IMR-90 (cell line): ENCODE measurements around the gene PEAK3. TPM values are rescaled to one million over a fixed set of nuclear protein-coding genes. Genes with fewer than 3 reads are reported as not detected.

ENCODE experiments used
- ATAC-seq: fragments of 200-7000 bp; cut with Tn5 transposase; 2 replicates; pipeline ENCODE4 v1.9.1; 2020; ENCODE audit warnings: low read depth, mild to moderate bottlenecking, moderate library complexity
- BruUV-seq: library from RNA; stranded (reverse); fragments of 400-500 nt; replicated peaks from 2 replicates; lab custom pipeline; 2021; lab: Mats Ljungman, UMichigan
- CTCF ChIA-PET: fragments of 300-600 bp; formaldehyde crosslinking; extraction: SDS; loops from one replicate; lab custom pipeline; 2021; ENCODE audit warnings: antibody characterized with exemption; lab: Yijun Ruan, JAX
- POLR2A ChIA-PET: fragments of 300-600 bp; sonication (Branson Sonifier 250); formaldehyde crosslinking; loops from one replicate; lab custom pipeline; 2022; ENCODE audit warnings: antibody characterized with exemption; ENCODE audit not compliant: unreplicated experiment; lab: Charles Lee
- DNase-seq: peaks from one replicate; pipeline ENCODE4 v3.0.0; 2013
- H2AFZ ChIP-seq: replicated peaks from 2 replicates; pipeline ENCODE3; 2013; ENCODE audit warnings: low read length, mild to moderate bottlenecking; ENCODE audit not compliant: poor library complexity
- H2AK5ac ChIP-seq: 2 replicates; pipeline ENCODE4 v1.6.1; 2013; ENCODE audit warnings: low read depth, low read length, inconsistent platforms
- H2AK9ac ChIP-seq: replicated peaks from 2 replicates; pipeline ENCODE3; 2013; ENCODE audit warnings: mild to moderate bottlenecking, low read depth, low read length, moderate library complexity; ENCODE audit not compliant: poor library complexity
- H2BK120ac ChIP-seq: 2 replicates; pipeline ENCODE4 v1.6.1; 2013; ENCODE audit warnings: low read depth, low read length, inconsistent platforms
- H2BK15ac ChIP-seq: 3 replicates; pipeline ENCODE4 v1.6.1; 2013; ENCODE audit warnings: low read depth, low read length, inconsistent platforms
- H2BK20ac ChIP-seq: 2 replicates; pipeline ENCODE4 v1.6.1; 2013; ENCODE audit warnings: low read depth, mild to moderate bottlenecking, inconsistent platforms, low read length, moderate library complexity
- H2BK5ac ChIP-seq: 2 replicates; pipeline ENCODE4 v1.6.1; 2013; ENCODE audit warnings: mild to moderate bottlenecking, low read depth, low read length, inconsistent platforms; ENCODE audit not compliant: poor library complexity, severe bottlenecking
- H3K14ac ChIP-seq: replicated peaks from 2 replicates; pipeline ENCODE4 v1.6.1; 2013; ENCODE audit warnings: low read depth, low read length, inconsistent platforms
- H3K18ac ChIP-seq: 2 replicates; pipeline ENCODE4 v1.6.1; 2013; ENCODE audit warnings: low read depth, low read length, control low read depth
- H3K23ac ChIP-seq: 2 replicates; pipeline ENCODE4 v1.6.1; 2013; ENCODE audit warnings: low read depth, low read length, inconsistent platforms
- H3K27ac ChIP-seq: 2 replicates; pipeline ENCODE4 v1.5.1; 2013; ENCODE audit warnings: mild to moderate bottlenecking, control low read depth, low read length; ENCODE audit not compliant: insufficient read depth
- H3K27me3 ChIP-seq: 2 replicates; pipeline ENCODE4 v1.6.1; 2013; ENCODE audit warnings: low read length; ENCODE audit not compliant: control insufficient read depth, insufficient read depth
- H3K36me3 ChIP-seq: 2 replicates; pipeline ENCODE4 v1.6.1; 2013; ENCODE audit warnings: low read length, mixed read lengths; ENCODE audit not compliant: control insufficient read depth, insufficient read depth
- H3K4ac ChIP-seq: 2 replicates; pipeline ENCODE4 v1.6.1; 2013; ENCODE audit warnings: low read depth, low read length, inconsistent platforms
- H3K4me1 ChIP-seq: 2 replicates; pipeline ENCODE4 v1.6.1; 2013; ENCODE audit warnings: low read length, mixed read lengths; ENCODE audit not compliant: control insufficient read depth, insufficient read depth
- H3K4me2 ChIP-seq: 2 replicates; pipeline ENCODE4 v1.6.1; 2013; ENCODE audit warnings: low read depth, mild to moderate bottlenecking, control low read depth, low read length, moderate library complexity
- H3K4me3 ChIP-seq: 2 replicates; pipeline ENCODE4 v1.5.1; 2013; ENCODE audit warnings: low read depth, mild to moderate bottlenecking, control low read depth, low read length, moderate library complexity; ENCODE audit not compliant: insufficient read depth
- H3K56ac ChIP-seq: 2 replicates; pipeline ENCODE4 v1.6.1; 2013; ENCODE audit warnings: low read length, inconsistent platforms; ENCODE audit not compliant: insufficient read depth; ENCODE audit errors: extremely low read depth
- H3K79me1 ChIP-seq, 2 experiments: 2 replicates each; pipeline ENCODE4 v1.6.1; 2013; ENCODE audit warnings: low read length in 2 of 2, inconsistent platforms in 1 of 2, low read depth in 1 of 2
- H3K9ac ChIP-seq: 2 replicates; pipeline ENCODE4 v1.6.1; 2013; ENCODE audit warnings: low read depth, low read length, control low read depth
- H3K9me1 ChIP-seq: 2 replicates; pipeline ENCODE4 v1.6.1; 2013; ENCODE audit warnings: low read length, inconsistent platforms; ENCODE audit not compliant: insufficient read depth
- H3K9me3 ChIP-seq: 2 replicates; pipeline ENCODE4 v1.6.1; 2013; ENCODE audit warnings: low read length; ENCODE audit not compliant: control insufficient read depth, insufficient read depth
- H4K20me1 ChIP-seq: 2 replicates; pipeline ENCODE4 v1.6.1; 2013; ENCODE audit warnings: low read length, inconsistent platforms; ENCODE audit not compliant: insufficient read depth
- H4K5ac ChIP-seq: 2 replicates; pipeline ENCODE4 v1.6.1; 2013; ENCODE audit warnings: mild to moderate bottlenecking, low read depth, low read length, control low read depth
- H4K8ac ChIP-seq, 2 experiments: 2 replicates each; pipeline ENCODE4 v1.6.1; 2013; ENCODE audit warnings: low read depth in 2 of 2, low read length in 2 of 2, control low read depth in 1 of 2, inconsistent platforms in 1 of 2
- H4K91ac ChIP-seq: 2 replicates; pipeline ENCODE4 v1.6.1; 2013; ENCODE audit warnings: low read depth, low read length, inconsistent platforms; ENCODE audit not compliant: insufficient read depth
- POLR2A ChIP-seq: IDR thresholded peaks from 2 replicates; pipeline ENCODE4 v1.6.1; 2012; ENCODE audit warnings: mild to moderate bottlenecking, low read depth, low read length
- WGBS, 2 experiments: methylation state at CpG; one replicate each; pipeline versions ENCODE4 v1.1.5 to v1.1.7; 2013; ENCODE audit warnings: missing lambda C conversion rate in 2 of 2; ENCODE audit not compliant: insufficient read length in 1 of 2; ENCODE audit errors: extremely low coverage in 2 of 2; 5-methylcytosine and 5-hydroxymethylcytosine counted together
- dilution Hi-C: fragments of 300-500 bp; cut with HindIII; formaldehyde crosslinking; loops from one replicate; pipeline ENCODE4 v1.14.3; 2018; ENCODE audit warnings: low sequenced_read_pairs; ENCODE audit not compliant: unreplicated experiment
- in situ Hi-C: fragments of 300-500 bp; cut with MboI; formaldehyde crosslinking; loops from 3 replicates; pipeline ENCODE4 v1.14.3; 2019; ENCODE audit warnings: low sequenced_read_pairs, inconsistent platforms, mixed read lengths
- intact Hi-C: fragments of 100-400 bp; cut with micrococcal nuclease; formaldehyde crosslinking; loops from 2 replicates; pipeline ENCODE4 v1.10.0; 2022
- polyA plus RNA-seq, 3 experiments: library from polyadenylated mRNA; depleted of rRNA; stranded (reverse); fragments of >200 nt; gene quantifications; 2 replicates each; pipeline ENCODE4 v1.2.3, GENCODE V29; 2012; ENCODE audit warnings: low replicate concordance in 1 of 3
- total RNA-seq: library from RNA; depleted of rRNA; stranded (reverse); fragments of >200 nt; gene quantifications from 2 replicates; pipeline ENCODE4 v1.2.3, GENCODE V29; 2012
- TF ChIP-seq, protein P1 (sequence below): conservative IDR thresholded peaks from 2 replicates; pipeline ENCODE4 v1.5.1; 2012; ENCODE audit warnings: mild to moderate bottlenecking, low read depth, low read length, improper control_type of control experiment

PEAK3 gene
- total and polyA plus RNA-seq, 2 of the 4 experiments (the other 2 are of a cell fraction) = under 0.01 to 0.09 TPM

DNA sequence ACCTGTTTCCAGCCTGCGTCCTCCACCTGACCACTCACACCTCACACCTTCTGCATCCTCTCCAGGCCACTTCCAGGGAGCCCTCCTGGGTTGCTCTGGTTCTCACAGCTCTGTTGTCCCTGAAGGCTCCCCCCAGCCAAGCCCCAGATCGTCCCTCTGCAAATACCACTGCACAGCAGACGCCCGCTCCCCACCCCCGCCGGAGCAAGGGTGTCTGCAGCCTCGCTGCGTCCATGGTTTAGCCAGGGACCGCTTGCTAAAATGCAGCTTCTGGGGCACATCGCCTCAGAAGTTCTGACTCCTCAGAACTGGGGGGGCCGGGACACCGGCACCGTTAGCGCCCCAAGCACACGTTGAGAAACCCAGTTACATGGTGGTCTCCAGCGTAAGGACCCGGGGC, 25.0 kb upstream of the PEAK3 start:
- H3K36me3 ChIP-seq = no peaks in the 10 kb centered on the region
- H3K4me3 ChIP-seq = no peak overlapping the region
- in situ Hi-C loops = no loop called here
- DNase-seq = no peak
- H2BK5ac ChIP-seq = no peak overlapping the region
- dilution Hi-C loops = no loop called here
- H3K4me2 ChIP-seq = no peak overlapping the region
- no peak overlapping the region for H3K27ac ChIP-seq
- H3K4ac ChIP-seq = no peak overlapping the region
- no peak overlapping the region for H4K5ac ChIP-seq
- CTCF ChIA-PET = no interaction called here
- H3K27me3 ChIP-seq = peaks cover 56% of the 10 kb centered on the region
- no peak overlapping the region for H2BK20ac ChIP-seq
- no peak overlapping the region for H2AK9ac ChIP-seq
- no peak overlapping the region for H4K91ac ChIP-seq
- H3K9ac ChIP-seq = no peak overlapping the region
- intact Hi-C loops = no loop called here
- POLR2A ChIA-PET = no interaction called here
- H4K20me1 ChIP-seq = 0 out of 2 replicates have a peak, but pooled peaks cover 8% of the 10 kb centered on the region
- peaks cover 8% of the 10 kb centered on the region; the same call in 1 of the 2 replicates for H3K4me1 ChIP-seq
- no peak overlapping the region for H3K14ac ChIP-seq
- H2AFZ ChIP-seq = no peak overlapping the region
- H3K9me1 ChIP-seq = no peaks in the 10 kb centered on the region
- H2BK15ac ChIP-seq = no peak overlapping the region
- ATAC-seq = no peak
- no peaks in the 10 kb centered on the region for H3K79me1 ChIP-seq
- no peak overlapping the region for H3K23ac ChIP-seq
- H4K8ac ChIP-seq = no peak overlapping the region
- no peaks in the 10 kb centered on the region; the same call in 1 of the 2 replicates for H3K9me3 ChIP-seq
- no peak overlapping the region for H2BK120ac ChIP-seq
- no peak overlapping the region for H3K18ac ChIP-seq
- no peak overlapping the region for H2AK5ac ChIP-seq
- BruUV-seq = no TSS peak
- no peak overlapping the region for H3K56ac ChIP-seq
- TF ChIP-seq, protein P1, sequence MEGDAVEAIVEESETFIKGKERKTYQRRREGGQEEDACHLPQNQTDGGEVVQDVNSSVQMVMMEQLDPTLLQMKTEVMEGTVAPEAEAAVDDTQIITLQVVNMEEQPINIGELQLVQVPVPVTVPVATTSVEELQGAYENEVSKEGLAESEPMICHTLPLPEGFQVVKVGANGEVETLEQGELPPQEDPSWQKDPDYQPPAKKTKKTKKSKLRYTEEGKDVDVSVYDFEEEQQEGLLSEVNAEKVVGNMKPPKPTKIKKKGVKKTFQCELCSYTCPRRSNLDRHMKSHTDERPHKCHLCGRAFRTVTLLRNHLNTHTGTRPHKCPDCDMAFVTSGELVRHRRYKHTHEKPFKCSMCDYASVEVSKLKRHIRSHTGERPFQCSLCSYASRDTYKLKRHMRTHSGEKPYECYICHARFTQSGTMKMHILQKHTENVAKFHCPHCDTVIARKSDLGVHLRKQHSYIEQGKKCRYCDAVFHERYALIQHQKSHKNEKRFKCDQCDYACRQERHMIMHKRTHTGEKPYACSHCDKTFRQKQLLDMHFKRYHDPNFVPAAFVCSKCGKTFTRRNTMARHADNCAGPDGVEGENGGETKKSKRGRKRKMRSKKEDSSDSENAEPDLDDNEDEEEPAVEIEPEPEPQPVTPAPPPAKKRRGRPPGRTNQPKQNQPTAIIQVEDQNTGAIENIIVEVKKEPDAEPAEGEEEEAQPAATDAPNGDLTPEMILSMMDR = no peak
- TF ChIP-seq POLR2A = no peak
- 43% methylated on average over 11 of the region's 17 CpGs; no CpG with 5 or more reads in 1 of the 2 experiments for WGBS, 2 experiments
